Measurements from ENCODE around the gene TAF11L6. TPM values are rescaled to one million over a fixed set of nuclear protein-coding genes. Genes with fewer than 3 reads are reported as not detected.
"Not testable (repeated sequence)": the region's sequence is repeated elsewhere in the genome, so short reads cannot be mapped to it uniquely, and the experiment has no call there.

TAF11L6 gene
- total RNA-seq, 2 donors from 2014 or later, result not detected

- intact Hi-C loops (cut with DNase I), result no loop called here
- Histone ChIP-seq H3K4me3 (no peak overlapping the region), H3K4me1 (no peaks in the 10 kb centered on the region), H3K27me3 (no peaks in the 10 kb centered on the region), H3K9me3 (no peaks in the 10 kb centered on the region), H3K9ac (ENCODE audit: low read depth in 2 of 2, low read length in 2 of 2) (no peak overlapping the region), H3K27ac (no peak overlapping the region), H3K36me3 (no peaks in the 10 kb centered on the region)
- TF ChIP-seq, protein P1, sequence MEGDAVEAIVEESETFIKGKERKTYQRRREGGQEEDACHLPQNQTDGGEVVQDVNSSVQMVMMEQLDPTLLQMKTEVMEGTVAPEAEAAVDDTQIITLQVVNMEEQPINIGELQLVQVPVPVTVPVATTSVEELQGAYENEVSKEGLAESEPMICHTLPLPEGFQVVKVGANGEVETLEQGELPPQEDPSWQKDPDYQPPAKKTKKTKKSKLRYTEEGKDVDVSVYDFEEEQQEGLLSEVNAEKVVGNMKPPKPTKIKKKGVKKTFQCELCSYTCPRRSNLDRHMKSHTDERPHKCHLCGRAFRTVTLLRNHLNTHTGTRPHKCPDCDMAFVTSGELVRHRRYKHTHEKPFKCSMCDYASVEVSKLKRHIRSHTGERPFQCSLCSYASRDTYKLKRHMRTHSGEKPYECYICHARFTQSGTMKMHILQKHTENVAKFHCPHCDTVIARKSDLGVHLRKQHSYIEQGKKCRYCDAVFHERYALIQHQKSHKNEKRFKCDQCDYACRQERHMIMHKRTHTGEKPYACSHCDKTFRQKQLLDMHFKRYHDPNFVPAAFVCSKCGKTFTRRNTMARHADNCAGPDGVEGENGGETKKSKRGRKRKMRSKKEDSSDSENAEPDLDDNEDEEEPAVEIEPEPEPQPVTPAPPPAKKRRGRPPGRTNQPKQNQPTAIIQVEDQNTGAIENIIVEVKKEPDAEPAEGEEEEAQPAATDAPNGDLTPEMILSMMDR (IDR thresholded peaks at IDR 0.05), result no peak
- no peak for DNase-seq
These were observed 31.0 kb upstream of the TAF11L6 start for GRCh38 chr5:17497446-17497845.

DNA sequence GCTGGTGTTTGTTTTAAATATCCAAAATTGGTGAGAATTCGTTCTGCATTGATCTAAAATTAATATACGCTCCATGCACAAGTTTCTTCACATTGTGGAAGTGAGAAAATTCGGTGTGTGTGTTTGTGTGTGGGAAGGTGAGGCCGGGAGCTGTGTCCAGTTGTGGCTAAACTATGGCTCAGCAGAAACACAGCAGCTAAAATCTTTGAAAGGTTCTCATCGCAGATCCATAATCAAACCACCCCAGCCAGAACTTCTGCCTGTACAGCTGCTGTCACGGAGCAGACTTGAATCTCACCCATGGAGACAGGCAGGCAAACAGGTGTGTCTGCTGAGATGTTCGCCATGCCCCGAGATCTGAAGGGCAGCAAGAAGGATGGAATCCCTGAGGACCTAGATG, 30.5 kb upstream of the TAF11L6 start, which contains the start of gene TAF11L2:
Gene TAF11L2 (plus strand): TSS at position 301 of the 400 bp plus-strand sequence.
- DNase-seq; H3K27me3 ChIP-seq; H3K9me3 ChIP-seq; H3K4me3 ChIP-seq; H3K4me1 ChIP-seq; H3K9ac ChIP-seq (ENCODE audit: low read depth in 2 of 2, low read length in 2 of 2); H3K27ac ChIP-seq; H3K36me3 ChIP-seq; intact Hi-C loops (cut with DNase I): not testable (repeated sequence)

DNA sequence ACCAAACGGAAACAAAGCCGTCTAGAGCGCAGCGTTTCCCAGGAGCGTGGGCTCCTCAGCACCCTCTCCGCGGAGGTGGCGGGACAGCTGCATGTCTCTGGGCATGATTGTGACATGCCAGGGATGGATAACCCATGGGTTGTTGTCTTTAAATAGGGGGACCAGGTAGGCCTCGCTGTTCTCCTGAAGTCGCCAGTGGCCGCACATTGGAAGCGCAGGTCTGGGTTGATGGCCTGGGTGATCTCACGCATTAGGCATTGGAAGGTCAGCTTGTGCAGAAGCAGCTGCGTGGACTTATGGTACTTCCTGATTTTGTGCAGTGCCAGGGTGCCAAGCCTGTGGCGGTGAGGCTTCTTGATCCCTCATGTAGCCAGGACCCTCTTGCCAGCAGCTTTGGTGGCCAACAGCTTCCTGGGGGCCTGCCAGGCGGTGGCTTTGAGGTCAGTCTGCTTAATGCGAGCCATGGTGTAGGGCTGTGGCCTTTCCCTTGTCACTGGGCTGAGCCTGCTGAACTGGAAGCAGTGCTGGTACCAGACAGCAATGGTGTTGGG, 16.6 kb upstream of the TAF11L6 start:
- Histone ChIP-seq H3K27me3 (no peaks in the 10 kb centered on the region), H3K4me1 (no peaks in the 10 kb centered on the region), H3K9me3 (no peaks in the 10 kb centered on the region), H3K36me3 (no peaks in the 10 kb centered on the region), H3K4me3 (no peak overlapping the region), H3K27ac (no peak overlapping the region), H3K9ac (ENCODE audit: low read depth in 2 of 2, low read length in 2 of 2) (no peak overlapping the region)
- DNase-seq, result no peak
- TF ChIP-seq, protein P1 (IDR thresholded peaks at IDR 0.05), result no peak
- intact Hi-C loops (cut with DNase I), result no loop called here

DNA sequence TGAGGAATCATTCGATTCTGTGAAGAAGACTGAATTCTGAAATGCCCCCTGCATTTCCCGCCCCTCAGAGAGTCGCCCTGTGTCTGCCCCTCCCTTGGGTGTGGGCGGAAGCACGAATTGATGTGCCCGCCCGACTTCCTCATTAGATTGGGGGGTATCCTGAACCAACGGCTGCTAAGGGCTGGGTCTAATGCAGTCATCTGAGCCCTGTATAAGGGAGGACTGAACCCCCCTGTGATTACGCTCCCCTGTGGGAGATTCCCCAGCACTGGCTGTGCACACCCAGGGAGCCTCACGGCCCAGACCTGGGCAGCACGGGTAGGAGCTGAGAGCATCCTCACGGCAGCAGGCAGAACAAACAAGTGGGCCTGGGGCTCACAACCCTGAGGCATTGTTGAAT, 10.9 kb upstream of the TAF11L6 start:
- intact Hi-C loops (cut with DNase I); H3K9ac ChIP-seq (ENCODE audit: low read depth in 2 of 2, low read length in 2 of 2); H3K4me3 ChIP-seq; H3K36me3 ChIP-seq; DNase-seq; H3K27ac ChIP-seq; H3K27me3 ChIP-seq; H3K4me1 ChIP-seq; H3K9me3 ChIP-seq: not testable (repeated sequence)

DNA sequence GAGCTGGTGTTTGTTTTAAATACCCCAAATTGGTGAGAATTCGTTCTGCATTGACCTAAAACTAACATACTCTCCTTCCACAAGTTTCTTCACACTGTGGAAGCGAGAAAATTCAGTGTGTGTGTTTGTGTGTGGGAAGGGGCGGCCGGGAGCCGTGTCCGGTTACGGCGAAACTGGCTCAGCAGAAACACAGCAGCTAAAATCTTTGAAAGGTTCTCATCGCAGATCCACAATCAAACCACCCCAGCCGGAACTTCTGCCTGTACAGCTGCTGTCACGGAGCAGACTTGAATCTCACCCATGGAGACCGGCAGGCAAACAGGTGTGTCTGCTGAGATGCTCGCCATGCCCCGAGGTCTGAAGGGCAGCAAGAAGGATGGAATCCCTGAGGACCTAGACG, 10.4 kb upstream of the TAF11L6 start, which contains the start of gene TAF11L3:
Gene TAF11L3 (plus strand): TSS at position 301 of the 400 bp plus-strand sequence.
- H3K9ac ChIP-seq (ENCODE audit: low read depth in 2 of 2, low read length in 2 of 2); intact Hi-C loops (cut with DNase I); H3K4me3 ChIP-seq; H3K4me1 ChIP-seq; H3K27ac ChIP-seq; DNase-seq; H3K36me3 ChIP-seq; H3K9me3 ChIP-seq; H3K27me3 ChIP-seq: not testable (repeated sequence)

DNA sequence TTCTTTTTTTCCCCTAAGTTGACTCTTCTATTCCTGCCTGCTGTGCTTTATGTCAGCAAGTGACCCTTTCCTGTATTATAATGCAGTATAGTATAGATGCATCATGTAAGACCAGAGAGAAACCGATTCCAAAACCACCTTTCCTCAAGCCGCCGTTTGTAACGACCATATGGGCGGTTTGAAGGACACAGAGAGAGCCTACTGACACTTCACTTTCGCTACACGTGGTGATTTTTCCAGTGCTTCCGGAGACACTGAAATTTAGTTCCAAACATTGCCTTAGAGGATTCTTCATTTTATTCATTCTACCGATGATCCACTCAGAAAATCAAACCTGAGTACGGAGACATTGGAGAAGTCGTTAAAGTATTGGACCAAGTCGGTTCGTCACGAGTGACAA, 9.0 kb upstream of the TAF11L6 start:
- not testable (repeated sequence) for DNase-seq

DNA sequence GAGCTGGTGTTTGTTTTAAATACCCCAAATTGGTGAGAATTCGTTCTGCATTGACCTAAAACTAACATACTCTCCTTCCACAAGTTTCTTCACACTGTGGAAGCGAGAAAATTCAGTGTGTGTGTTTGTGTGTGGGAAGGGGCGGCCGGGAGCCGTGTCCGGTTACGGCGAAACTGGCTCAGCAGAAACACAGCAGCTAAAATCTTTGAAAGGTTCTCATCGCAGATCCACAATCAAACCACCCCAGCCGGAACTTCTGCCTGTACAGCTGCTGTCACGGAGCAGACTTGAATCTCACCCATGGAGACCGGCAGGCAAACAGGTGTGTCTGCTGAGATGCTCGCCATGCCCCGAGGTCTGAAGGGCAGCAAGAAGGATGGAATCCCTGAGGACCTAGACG, 7.0 kb upstream of the TAF11L6 start, which contains the start of gene TAF11L4:
Gene TAF11L4 (plus strand): TSS at position 301 of the 400 bp plus-strand sequence.
- H3K27ac ChIP-seq; H3K4me3 ChIP-seq; H3K36me3 ChIP-seq; H3K27me3 ChIP-seq; H3K9ac ChIP-seq (ENCODE audit: low read depth in 2 of 2, low read length in 2 of 2); intact Hi-C loops (cut with DNase I); H3K9me3 ChIP-seq; H3K4me1 ChIP-seq; DNase-seq: not testable (repeated sequence)

More for the DNA sequence above, 9.0 kb upstream of the TAF11L6 start:
- H3K4me1 ChIP-seq; H3K4me3 ChIP-seq; intact Hi-C loops (cut with DNase I); H3K27ac ChIP-seq; H3K27me3 ChIP-seq; H3K9me3 ChIP-seq; H3K9ac ChIP-seq (ENCODE audit: low read depth in 2 of 2, low read length in 2 of 2); H3K36me3 ChIP-seq: not testable (repeated sequence)

DNA sequence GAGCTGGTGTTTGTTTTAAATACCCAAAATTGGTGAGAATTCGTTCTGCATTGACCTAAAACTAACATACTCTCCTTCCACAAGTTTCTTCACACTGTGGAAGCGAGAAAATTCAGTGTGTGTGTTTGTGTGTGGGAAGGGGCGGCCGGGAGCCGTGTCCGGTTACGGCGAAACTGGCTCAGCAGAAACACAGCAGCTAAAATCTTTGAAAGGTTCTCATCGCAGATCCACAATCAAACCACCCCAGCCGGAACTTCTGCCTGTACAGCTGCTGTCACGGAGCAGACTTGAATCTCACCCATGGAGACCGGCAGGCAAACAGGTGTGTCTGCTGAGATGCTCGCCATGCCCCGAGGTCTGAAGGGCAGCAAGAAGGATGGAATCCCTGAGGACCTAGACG, 3.5 kb upstream of the TAF11L6 start, which contains the start of gene TAF11L5:
Gene TAF11L5 (plus strand): TSS at position 301 of the 400 bp plus-strand sequence.
- H3K4me3 ChIP-seq; H3K4me1 ChIP-seq; DNase-seq; intact Hi-C loops (cut with DNase I); H3K9ac ChIP-seq (ENCODE audit: low read depth in 2 of 2, low read length in 2 of 2); H3K9me3 ChIP-seq; H3K36me3 ChIP-seq; H3K27me3 ChIP-seq; H3K27ac ChIP-seq: not testable (repeated sequence)

- H3K4me3 ChIP-seq; intact Hi-C loops (cut with DNase I); H3K9me3 ChIP-seq; H3K27me3 ChIP-seq; H3K9ac ChIP-seq (ENCODE audit: low read depth in 2 of 2, low read length in 2 of 2); H3K27ac ChIP-seq; H3K4me1 ChIP-seq; H3K36me3 ChIP-seq: not testable (repeated sequence)
- DNase-seq, result peak; percentile 41
These were observed 2.0 kb upstream of the TAF11L6 start for GRCh38 chr5:17526504-17526903.

Other genes starting within 250 kb of the TAF11L6 start
- not detected for gene TAF11L2, start 30.4 kb upstream of the TAF11L6 start, total RNA-seq
- gene TAF11L3, start 10.3 kb upstream of the TAF11L6 start, total RNA-seq, result not detected
- not detected for gene TAF11L4, start 6.9 kb upstream of the TAF11L6 start, total RNA-seq
- gene TAF11L5, start 3.4 kb upstream of the TAF11L6 start, total RNA-seq, result not detected
- gene TAF11L7, start 57.1 kb downstream of the TAF11L6 start, total RNA-seq, result not detected
- not detected for gene TAF11L8, start 62.3 kb downstream of the TAF11L6 start, total RNA-seq
- gene TAF11L9, start 65.7 kb downstream of the TAF11L6 start, total RNA-seq, result not detected
- not detected for gene TAF11L10, start 69.2 kb downstream of the TAF11L6 start, total RNA-seq
- gene TAF11L11, start 75.5 kb downstream of the TAF11L6 start, total RNA-seq, result not detected
- gene TAF11L12, start 81.7 kb downstream of the TAF11L6 start, total RNA-seq, result not detected
- not detected for gene TAF11L13, start 103.4 kb downstream of the TAF11L6 start, total RNA-seq
- gene TAF11L14, start 105.8 kb downstream of the TAF11L6 start, total RNA-seq, result not detected

Measured in colonic mucosa (tissue), 4 donors.